Non-pigmented ciliary epithelial cell (primary cell): ENCODE measurements around the gene IGSF9B.

Source experiments
- DNase-seq: peaks from one replicate; pipeline ENCODE4 v3.0.0-alpha.2; 2010; ENCODE audit warnings: low read depth

IGSF9B gene

GRCh38 chr11:133985981-133986944, 29.5 kb upstream of the IGSF9B start:
- DNase-seq = no peak

GRCh38 chr11:133984828-133985227, 28.1 kb upstream of the IGSF9B start:
- no peak for DNase-seq

GRCh38 chr11:133983660-133984316, 27.0 kb upstream of the IGSF9B start:
- DNase-seq = no peak

GRCh38 chr11:133982876-133983275, 26.1 kb upstream of the IGSF9B start:
- no peak for DNase-seq

GRCh38 chr11:133982151-133982550, 25.4 kb upstream of the IGSF9B start:
- DNase-seq = no peak

- DNase-seq = no peak
Measured at GRCh38 chr11:133981156-133981555, 24.4 kb upstream of the IGSF9B start.

GRCh38 chr11:133980665-133981064, 23.9 kb upstream of the IGSF9B start:
- DNase-seq = no peak

- DNase-seq = no peak
Measured at GRCh38 chr11:133978794-133979193, 22.0 kb upstream of the IGSF9B start.

GRCh38 chr11:133977067-133977677, 20.4 kb upstream of the IGSF9B start:
- no peak for DNase-seq

GRCh38 chr11:133975488-133975849, 18.7 kb upstream of the IGSF9B start:
- DNase-seq = no peak

- DNase-seq = no peak
Measured at GRCh38 chr11:133974836-133975487, 18.2 kb upstream of the IGSF9B start.

- DNase-seq = no peak
Measured at GRCh38 chr11:133971881-133972280, 15.1 kb upstream of the IGSF9B start.

- no peak for DNase-seq
Measured at GRCh38 chr11:133969112-133969511, 12.3 kb upstream of the IGSF9B start.

- DNase-seq = no peak
Measured at GRCh38 chr11:133968300-133968699, 11.5 kb upstream of the IGSF9B start.

GRCh38 chr11:133967599-133968238, 11.0 kb upstream of the IGSF9B start:
- DNase-seq = no peak

GRCh38 chr11:133966921-133967598, 10.3 kb upstream of the IGSF9B start:
- no peak for DNase-seq

- DNase-seq = no peak
Measured at GRCh38 chr11:133966172-133966651, 9.4 kb upstream of the IGSF9B start.

GRCh38 chr11:133965031-133965601, 8.3 kb upstream of the IGSF9B start:
- DNase-seq = no peak

- no peak for DNase-seq
Measured at GRCh38 chr11:133964356-133964755, 7.6 kb upstream of the IGSF9B start.

GRCh38 chr11:133961890-133962289, 5.1 kb upstream of the IGSF9B start:
- DNase-seq = no peak

- no peak for DNase-seq
Measured at GRCh38 chr11:133957900-133958299, 1.1 kb upstream of the IGSF9B start.
